Hepatocyte (in vitro differentiated cells): ENCODE measurements around the gene NPTXR. TPM values are rescaled to one million over a fixed set of nuclear protein-coding genes. Genes with fewer than 3 reads are reported as not detected.

Experiments used
- DNase-seq: peaks from one replicate; pipeline ENCODE4 v3.0.0-alpha.2; 2016; ENCODE audit warnings: low spot score
- H2AFZ ChIP-seq: fragments of 200-600 bp; sonication (generic); 2 replicates; pipeline ENCODE4 v1.6.0; 2016; ENCODE audit warnings: antibody characterized with exemption, mild to moderate bottlenecking
- H3K27ac ChIP-seq: fragments of 200-600 bp; sonication (generic); 2 replicates; pipeline ENCODE4 v1.5.1; 2016; ENCODE audit warnings: mild to moderate bottlenecking
- H3K27me3 ChIP-seq: fragments of 200-600 bp; sonication (generic); 2 replicates; pipeline ENCODE4 v1.6.1; 2016
- H3K36me3 ChIP-seq: fragments of 200-600 bp; sonication (generic); replicated peaks from 2 replicates; pipeline ENCODE4 v1.5.1; 2016; ENCODE audit warnings: low read depth; ENCODE audit not compliant: insufficient read depth
- H3K4me1 ChIP-seq: fragments of 200-600 bp; sonication (generic); 2 replicates; pipeline ENCODE4 v1.5.1; 2016; ENCODE audit warnings: mild to moderate bottlenecking, moderate library complexity; ENCODE audit not compliant: insufficient read depth
- H3K4me2 ChIP-seq: fragments of 200-600 bp; sonication (generic); 2 replicates; pipeline ENCODE4 v1.6.0; 2016
- H3K4me3 ChIP-seq: fragments of 200-600 bp; sonication (generic); 2 replicates; pipeline ENCODE4 v1.5.1; 2016; ENCODE audit warnings: mild to moderate bottlenecking
- H3K79me2 ChIP-seq: fragments of 200-600 bp; sonication (generic); 2 replicates; pipeline ENCODE4 v1.6.0; 2017; ENCODE audit warnings: mild to moderate bottlenecking
- H3K9me2 ChIP-seq: fragments of 200-600 bp; sonication (generic); replicated peaks from 2 replicates; pipeline ENCODE4 v1.6.0; 2017; ENCODE audit warnings: mild to moderate bottlenecking; ENCODE audit not compliant: insufficient read depth
- H3K9me3 ChIP-seq: fragments of 200-600 bp; sonication (generic); 2 replicates; pipeline ENCODE4 v1.5.1; 2016; ENCODE audit warnings: low read depth, mild to moderate bottlenecking
- H4K20me1 ChIP-seq: fragments of 200-600 bp; sonication (generic); 2 replicates; pipeline ENCODE4 v1.6.0; 2016; ENCODE audit warnings: mild to moderate bottlenecking; ENCODE audit not compliant: insufficient read depth, poor library complexity, severe bottlenecking
- CTCF ChIP-seq: fragments of 200-600 bp; sonication (generic); IDR thresholded peaks from 2 replicates; pipeline ENCODE4 v1.5.1; 2016; ENCODE audit warnings: antibody characterized with exemption, mild to moderate bottlenecking; ENCODE audit not compliant: poor library complexity
- EZH2 ChIP-seq: fragments of 200-600 bp; sonication (generic); IDR thresholded peaks from 2 replicates; pipeline ENCODE4 v1.6.1; 2016; ENCODE audit warnings: antibody characterized with exemption, mild to moderate bottlenecking, borderline replicate concordance
- EZH2phosphoT487 ChIP-seq: fragments of 200-600 bp; sonication (generic); IDR thresholded peaks from one replicate; pipeline ENCODE4 v1.6.1; 2018; ENCODE audit warnings: antibody characterized with exemption, mild to moderate bottlenecking, low read depth, moderate library complexity; ENCODE audit not compliant: unreplicated experiment, severe bottlenecking
- WGBS: methylation state at CpG from one replicate; pipeline ENCODE4 v1.1.6; 2016; ENCODE audit warnings: low lambda C conversion rate; ENCODE audit errors: missing lambda C conversion rate; 5-methylcytosine and 5-hydroxymethylcytosine counted together
- polyA plus RNA-seq: library from polyadenylated mRNA; unstranded; fragments of >200 nt; fragmentation: Nextera tagmentation; extraction: Ambion mirVana; gene quantifications from 2 replicates; pipeline ENCODE4 v1.2.1, GENCODE V29; 2016
- total RNA-seq: library from RNA; depleted of rRNA; stranded (reverse); fragments of >200 nt; gene quantifications from 2 replicates; pipeline ENCODE4 v1.2.3, GENCODE V29; 2014

NPTXR gene
- total and polyA plus RNA-seq, 2 experiments from 2014 or later, result 3.3 to 3.8 TPM

GRCh38 chr22:38842512-38843200 lies 1.2 kb downstream of the NPTXR start:
- H2AFZ ChIP-seq, result peak overlapping the region; percentile 63
- H3K27me3 ChIP-seq, result peaks cover 21% of the 10 kb centered on the region
- no peaks in the 10 kb centered on the region for H3K9me2 ChIP-seq
- TF ChIP-seq CTCF, result no peak
- no peak for TF ChIP-seq EZH2phosphoT487
- TF ChIP-seq EZH2, result no peak
- H3K9me3 ChIP-seq, result no peaks in the 10 kb centered on the region
- peak overlapping the region; percentile 27 for H3K27ac ChIP-seq
- WGBS, result 32% methylated on average over 34 of the region's 34 CpGs
- H3K36me3 ChIP-seq, result no peaks in the 10 kb centered on the region
- peaks cover 5% of the 10 kb centered on the region for H4K20me1 ChIP-seq
- H3K4me1 ChIP-seq, result peaks cover 11% of the 10 kb centered on the region
- peak overlapping the region; percentile 88 for H3K4me2 ChIP-seq
- H3K79me2 ChIP-seq, result peaks cover 4% of the 10 kb centered on the region
- H3K4me3 ChIP-seq, result peak overlapping the region; percentile 90
- DNase-seq, result no peak

- Histone ChIP-seq H3K9me2 (no peaks in the 10 kb centered on the region), H3K4me1 (peaks cover 11% of the 10 kb centered on the region), H3K79me2 (peaks cover 4% of the 10 kb centered on the region), H3K27ac (no peak overlapping the region), H3K4me2 (no peak overlapping the region), H3K36me3 (no peaks in the 10 kb centered on the region), H3K9me3 (no peaks in the 10 kb centered on the region), H2AFZ (no peak overlapping the region), H3K4me3 (no peak overlapping the region), H4K20me1 (peaks cover 5% of the 10 kb centered on the region), H3K27me3 (peaks cover 21% of the 10 kb centered on the region)
- 91% methylated on average over 5 of the region's 5 CpGs for WGBS
- no peak for DNase-seq
- no peak for TF ChIP-seq EZH2
- no peak for TF ChIP-seq CTCF
- no peak for TF ChIP-seq EZH2phosphoT487
Measured at GRCh38 chr22:38841635-38842034, 2.2 kb downstream of the NPTXR start.

- no peak overlapping the region for H3K4me2 ChIP-seq
- WGBS, result 88% methylated on average over 7 of the region's 7 CpGs
- TF ChIP-seq EZH2 (no peak), EZH2phosphoT487 (no peak), CTCF (no peak)
- no peak overlapping the region for H2AFZ ChIP-seq
- peaks cover 11% of the 10 kb centered on the region for H3K4me1 ChIP-seq
- H3K9me3 ChIP-seq, result no peaks in the 10 kb centered on the region
- H3K27me3 ChIP-seq, result peaks cover 21% of the 10 kb centered on the region
- H3K79me2 ChIP-seq, result peaks cover 4% of the 10 kb centered on the region
- no peaks in the 10 kb centered on the region for H3K36me3 ChIP-seq
- H4K20me1 ChIP-seq, result peaks cover 5% of the 10 kb centered on the region
- H3K9me2 ChIP-seq, result no peaks in the 10 kb centered on the region
- no peak overlapping the region for H3K27ac ChIP-seq
- no peak for DNase-seq
- no peak overlapping the region for H3K4me3 ChIP-seq
Measured at GRCh38 chr22:38841211-38841610, 2.6 kb downstream of the NPTXR start.
